IMR-90 (cell line): Measurements from ENCODE around the gene HMHB1. TPM values are rescaled to one million over a fixed set of nuclear protein-coding genes. Genes with fewer than 3 reads are reported as not detected.

Experiments used
- ATAC-seq: fragments of 200-7000 bp; cut with Tn5 transposase; 2 replicates; pipeline ENCODE4 v1.9.1; 2020; ENCODE audit warnings: low read depth, mild to moderate bottlenecking, moderate library complexity
- BruUV-seq: library from RNA; stranded (reverse); fragments of 400-500 nt; replicated peaks from 2 replicates; lab custom pipeline; 2021; lab: Mats Ljungman, UMichigan
- CTCF ChIA-PET: fragments of 300-600 bp; formaldehyde crosslinking; extraction: SDS; loops from one replicate; lab custom pipeline; 2021; ENCODE audit warnings: antibody characterized with exemption; lab: Yijun Ruan, JAX
- POLR2A ChIA-PET: fragments of 300-600 bp; sonication (Branson Sonifier 250); formaldehyde crosslinking; loops from one replicate; lab custom pipeline; 2022; ENCODE audit warnings: antibody characterized with exemption; ENCODE audit not compliant: unreplicated experiment; lab: Charles Lee
- DNase-seq: peaks from one replicate; pipeline ENCODE4 v3.0.0; 2013
- H2AFZ ChIP-seq: replicated peaks from 2 replicates; pipeline ENCODE3; 2013; ENCODE audit warnings: low read length, mild to moderate bottlenecking; ENCODE audit not compliant: poor library complexity
- H2AK5ac ChIP-seq: 2 replicates; pipeline ENCODE4 v1.6.1; 2013; ENCODE audit warnings: low read depth, low read length, inconsistent platforms
- H2AK9ac ChIP-seq: replicated peaks from 2 replicates; pipeline ENCODE3; 2013; ENCODE audit warnings: mild to moderate bottlenecking, low read depth, low read length, moderate library complexity; ENCODE audit not compliant: poor library complexity
- H2BK120ac ChIP-seq: 2 replicates; pipeline ENCODE4 v1.6.1; 2013; ENCODE audit warnings: low read depth, low read length, inconsistent platforms
- H2BK15ac ChIP-seq: 3 replicates; pipeline ENCODE4 v1.6.1; 2013; ENCODE audit warnings: low read depth, low read length, inconsistent platforms
- H2BK20ac ChIP-seq: 2 replicates; pipeline ENCODE4 v1.6.1; 2013; ENCODE audit warnings: low read depth, mild to moderate bottlenecking, inconsistent platforms, low read length, moderate library complexity
- H2BK5ac ChIP-seq: 2 replicates; pipeline ENCODE4 v1.6.1; 2013; ENCODE audit warnings: mild to moderate bottlenecking, low read depth, low read length, inconsistent platforms; ENCODE audit not compliant: poor library complexity, severe bottlenecking
- H3K14ac ChIP-seq: replicated peaks from 2 replicates; pipeline ENCODE4 v1.6.1; 2013; ENCODE audit warnings: low read depth, low read length, inconsistent platforms
- H3K18ac ChIP-seq: 2 replicates; pipeline ENCODE4 v1.6.1; 2013; ENCODE audit warnings: low read depth, low read length, control low read depth
- H3K23ac ChIP-seq: 2 replicates; pipeline ENCODE4 v1.6.1; 2013; ENCODE audit warnings: low read depth, low read length, inconsistent platforms
- H3K27ac ChIP-seq: 2 replicates; pipeline ENCODE4 v1.5.1; 2013; ENCODE audit warnings: mild to moderate bottlenecking, control low read depth, low read length; ENCODE audit not compliant: insufficient read depth
- H3K27me3 ChIP-seq: 2 replicates; pipeline ENCODE4 v1.6.1; 2013; ENCODE audit warnings: low read length; ENCODE audit not compliant: control insufficient read depth, insufficient read depth
- H3K36me3 ChIP-seq: 2 replicates; pipeline ENCODE4 v1.6.1; 2013; ENCODE audit warnings: low read length, mixed read lengths; ENCODE audit not compliant: control insufficient read depth, insufficient read depth
- H3K4ac ChIP-seq: 2 replicates; pipeline ENCODE4 v1.6.1; 2013; ENCODE audit warnings: low read depth, low read length, inconsistent platforms
- H3K4me1 ChIP-seq: 2 replicates; pipeline ENCODE4 v1.6.1; 2013; ENCODE audit warnings: low read length, mixed read lengths; ENCODE audit not compliant: control insufficient read depth, insufficient read depth
- H3K4me2 ChIP-seq: 2 replicates; pipeline ENCODE4 v1.6.1; 2013; ENCODE audit warnings: low read depth, mild to moderate bottlenecking, control low read depth, low read length, moderate library complexity
- H3K4me3 ChIP-seq: 2 replicates; pipeline ENCODE4 v1.5.1; 2013; ENCODE audit warnings: low read depth, mild to moderate bottlenecking, control low read depth, low read length, moderate library complexity; ENCODE audit not compliant: insufficient read depth
- H3K56ac ChIP-seq: 2 replicates; pipeline ENCODE4 v1.6.1; 2013; ENCODE audit warnings: low read length, inconsistent platforms; ENCODE audit not compliant: insufficient read depth; ENCODE audit errors: extremely low read depth
- H3K79me1 ChIP-seq, 2 experiments: 2 replicates each; pipeline ENCODE4 v1.6.1; 2013; ENCODE audit warnings: low read length in 2 of 2, inconsistent platforms in 1 of 2, low read depth in 1 of 2
- H3K9ac ChIP-seq: 2 replicates; pipeline ENCODE4 v1.6.1; 2013; ENCODE audit warnings: low read depth, low read length, control low read depth
- H3K9me1 ChIP-seq: 2 replicates; pipeline ENCODE4 v1.6.1; 2013; ENCODE audit warnings: low read length, inconsistent platforms; ENCODE audit not compliant: insufficient read depth
- H3K9me3 ChIP-seq: 2 replicates; pipeline ENCODE4 v1.6.1; 2013; ENCODE audit warnings: low read length; ENCODE audit not compliant: control insufficient read depth, insufficient read depth
- H4K20me1 ChIP-seq: 2 replicates; pipeline ENCODE4 v1.6.1; 2013; ENCODE audit warnings: low read length, inconsistent platforms; ENCODE audit not compliant: insufficient read depth
- H4K5ac ChIP-seq: 2 replicates; pipeline ENCODE4 v1.6.1; 2013; ENCODE audit warnings: mild to moderate bottlenecking, low read depth, low read length, control low read depth
- H4K8ac ChIP-seq, 2 experiments: 2 replicates each; pipeline ENCODE4 v1.6.1; 2013; ENCODE audit warnings: low read depth in 2 of 2, low read length in 2 of 2, control low read depth in 1 of 2, inconsistent platforms in 1 of 2
- H4K91ac ChIP-seq: 2 replicates; pipeline ENCODE4 v1.6.1; 2013; ENCODE audit warnings: low read depth, low read length, inconsistent platforms; ENCODE audit not compliant: insufficient read depth
- CHD1 ChIP-seq: IDR thresholded peaks from 2 replicates; pipeline ENCODE4 v1.6.1; 2012; ENCODE audit warnings: low read depth, low read length, improper control_type of control experiment
- MAFK ChIP-seq: IDR thresholded peaks from 2 replicates; pipeline ENCODE4 v1.6.1; 2012; ENCODE audit warnings: low read depth, low read length, improper control_type of control experiment
- MXI1 ChIP-seq: IDR thresholded peaks from 2 replicates; pipeline ENCODE4 v1.6.1; 2012; ENCODE audit warnings: low read depth, mild to moderate bottlenecking, low read length, moderate library complexity, borderline replicate concordance
- WGBS, 2 experiments: methylation state at CpG; one replicate each; pipeline versions ENCODE4 v1.1.5 to v1.1.7; 2013; ENCODE audit warnings: missing lambda C conversion rate in 2 of 2; ENCODE audit not compliant: insufficient read length in 1 of 2; ENCODE audit errors: extremely low coverage in 2 of 2; 5-methylcytosine and 5-hydroxymethylcytosine counted together
- dilution Hi-C: fragments of 300-500 bp; cut with HindIII; formaldehyde crosslinking; loops from one replicate; pipeline ENCODE4 v1.14.3; 2018; ENCODE audit warnings: low sequenced_read_pairs; ENCODE audit not compliant: unreplicated experiment
- in situ Hi-C: fragments of 300-500 bp; cut with MboI; formaldehyde crosslinking; loops from 3 replicates; pipeline ENCODE4 v1.14.3; 2019; ENCODE audit warnings: low sequenced_read_pairs, inconsistent platforms, mixed read lengths
- intact Hi-C: fragments of 100-400 bp; cut with micrococcal nuclease; formaldehyde crosslinking; loops from 2 replicates; pipeline ENCODE4 v1.10.0; 2022
- polyA plus RNA-seq, 3 experiments: library from polyadenylated mRNA; depleted of rRNA; stranded (reverse); fragments of >200 nt; gene quantifications; 2 replicates each; pipeline ENCODE4 v1.2.3, GENCODE V29; 2012; ENCODE audit warnings: low replicate concordance in 1 of 3
- total RNA-seq: library from RNA; depleted of rRNA; stranded (reverse); fragments of >200 nt; gene quantifications from 2 replicates; pipeline ENCODE4 v1.2.3, GENCODE V29; 2012

Gene HMHB1
- total and polyA plus RNA-seq, 2 of the 4 experiments (the other 2 are of a cell fraction) = not detected

DNA sequence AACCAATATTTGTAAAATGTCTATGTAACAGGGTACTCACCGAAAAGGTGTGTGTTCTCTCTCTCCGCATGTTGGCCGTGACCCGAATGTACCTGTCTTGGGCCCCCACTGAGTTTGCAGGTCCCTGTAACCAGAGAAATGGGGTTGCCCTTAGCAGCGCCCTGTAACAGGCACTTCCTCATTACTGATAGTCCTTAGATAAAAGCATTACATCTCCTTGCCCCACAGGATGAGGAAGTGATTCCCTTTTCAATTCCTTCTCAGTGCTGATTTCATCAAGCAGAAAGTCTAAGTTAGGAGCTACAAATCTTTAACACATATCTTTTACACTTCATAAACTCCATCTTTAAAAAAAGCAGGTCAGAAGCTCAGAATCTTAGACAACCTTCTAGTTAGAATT is 15.2 kb upstream of the HMHB1 start:
- POLR2A ChIA-PET = no interaction called here
- H2AK9ac ChIP-seq = no peak overlapping the region
- dilution Hi-C loops (no loop called here), intact Hi-C loops (no loop called here), in situ Hi-C loops (no loop called here)
- H3K56ac ChIP-seq = no peak overlapping the region
- peaks cover 5% of the 10 kb centered on the region; the same call in 1 of the 2 replicates for H3K4me1 ChIP-seq
- H2AFZ ChIP-seq = no peak overlapping the region
- H3K18ac ChIP-seq = no peak overlapping the region
- H3K27ac ChIP-seq = no peak overlapping the region
- no peak overlapping the region for H3K14ac ChIP-seq
- no peak overlapping the region for H2BK15ac ChIP-seq
- no peak overlapping the region for H2BK5ac ChIP-seq
- no TSS peak for BruUV-seq
- H3K79me1 ChIP-seq = no peaks in the 10 kb centered on the region
- no peak for ATAC-seq
- no peak overlapping the region for H2BK120ac ChIP-seq
- no peak overlapping the region for H4K91ac ChIP-seq
- no peak overlapping the region for H2BK20ac ChIP-seq
- no peaks in the 10 kb centered on the region for H3K9me3 ChIP-seq
- no peak overlapping the region for H2AK5ac ChIP-seq
- H4K8ac ChIP-seq = no peak overlapping the region
- H3K4ac ChIP-seq = no peak overlapping the region
- H3K4me2 ChIP-seq = no peak overlapping the region
- H4K20me1 ChIP-seq = no peaks in the 10 kb centered on the region
- H3K9me1 ChIP-seq = no peaks in the 10 kb centered on the region
- H4K5ac ChIP-seq = no peak overlapping the region
- no peak overlapping the region for H3K4me3 ChIP-seq
- no peaks in the 10 kb centered on the region for H3K36me3 ChIP-seq
- no peak overlapping the region for H3K23ac ChIP-seq
- no peaks in the 10 kb centered on the region for H3K27me3 ChIP-seq
- TF ChIP-seq MXI1 (no peak), MAFK (no peak), CHD1 (no peak)
- 100% methylated on average over 3 of the region's 5 CpGs; no CpG with 5 or more reads in 1 of the 2 experiments for WGBS, 2 experiments
- CTCF ChIA-PET = no interaction called here
- no peak overlapping the region for H3K9ac ChIP-seq
- no peak for DNase-seq
